Chondrocyte (in vitro differentiated cells): ENCODE results near the gene LTB4R. TPM values are rescaled to one million over a fixed set of nuclear protein-coding genes. Genes with fewer than 3 reads are reported as not detected.

Experiments used
- DNase-seq: peaks from one replicate; pipeline ENCODE4 v3.0.0; 2021; ENCODE audit warnings: mixed read lengths, low spot score
- H3K27ac Mint-ChIP-seq: one replicate; pipeline ENCODE4 v1.8.0; 2021; ENCODE audit warnings: mild to moderate bottlenecking, moderate library complexity, mixed read lengths; ENCODE audit not compliant: unreplicated experiment
- H3K27me3 Mint-ChIP-seq: 2 replicates; pipeline ENCODE4 v1.8.0; 2021; ENCODE audit warnings: low read depth, mixed read lengths
- H3K36me3 Mint-ChIP-seq: 2 replicates; pipeline ENCODE4 v1.8.0; 2021; ENCODE audit warnings: low read depth, mixed read lengths
- H3K4me1 Mint-ChIP-seq: 2 replicates; pipeline ENCODE4 v1.8.0; 2021; ENCODE audit warnings: low read depth, mild to moderate bottlenecking, mixed read lengths
- H3K4me3 Mint-ChIP-seq: one replicate; pipeline ENCODE4 v1.8.0; 2021; ENCODE audit warnings: mild to moderate bottlenecking, moderate library complexity, mixed read lengths; ENCODE audit not compliant: unreplicated experiment
- H3K9me3 Mint-ChIP-seq: 2 replicates; pipeline ENCODE4 v1.8.0; 2021; ENCODE audit warnings: low read depth, mixed read lengths
- CTCF ChIP-seq: fragments of 200-600 bp; sonication (generic); IDR thresholded peaks from 2 replicates; pipeline ENCODE4 v1.5.0; 2021; ENCODE audit warnings: antibody characterized with exemption, mild to moderate bottlenecking, moderate library complexity
- total RNA-seq: library from RNA; stranded (reverse); gene quantifications from 3 replicates; pipeline ENCODE4 v1.2.1, GENCODE V29; 2021

Gene LTB4R
- total RNA-seq, 1 donor from 2014 or later: 7.3 TPM

- Mint-ChIP-seq H3K4me1 (peaks cover 8% of the 10 kb centered on the region), H3K27me3 (no peaks in the 10 kb centered on the region), H3K36me3 (no peaks in the 10 kb centered on the region), H3K9me3 (no peaks in the 10 kb centered on the region), H3K4me3 (no peak overlapping the region), H3K27ac (no peak overlapping the region)
- no peak for TF ChIP-seq CTCF
- peak; percentile 73 for DNase-seq
Observed at GRCh38 chr14:24284501-24285035, 26.7 kb upstream of the LTB4R start.

GRCh38 chr14:24285351-24285750, 26.0 kb upstream of the LTB4R start:
- TF ChIP-seq CTCF: no peak
- peaks cover 1% of the 10 kb centered on the region for H3K36me3 Mint-ChIP-seq
- H3K4me3 Mint-ChIP-seq: no peak overlapping the region
- no peaks in the 10 kb centered on the region for H3K9me3 Mint-ChIP-seq
- peak; percentile 52 for DNase-seq
- peak overlapping the region; percentile 49 for H3K27ac Mint-ChIP-seq
- peaks cover 8% of the 10 kb centered on the region for H3K4me1 Mint-ChIP-seq
- H3K27me3 Mint-ChIP-seq: no peaks in the 10 kb centered on the region

- H3K36me3 Mint-ChIP-seq: peaks cover 10% of the 10 kb centered on the region
- no peak overlapping the region for H3K27ac Mint-ChIP-seq
- peaks cover 8% of the 10 kb centered on the region for H3K4me1 Mint-ChIP-seq
- H3K9me3 Mint-ChIP-seq: no peaks in the 10 kb centered on the region
- no peaks in the 10 kb centered on the region for H3K27me3 Mint-ChIP-seq
- peak; percentile 50 for DNase-seq
- no peak for TF ChIP-seq CTCF
- no peak overlapping the region for H3K4me3 Mint-ChIP-seq
Observed at GRCh38 chr14:24286996-24287395, 24.3 kb upstream of the LTB4R start.

GRCh38 chr14:24289649-24290280, 21.5 kb upstream of the LTB4R start:
- peaks cover 11% of the 10 kb centered on the region for H3K36me3 Mint-ChIP-seq
- no peak for TF ChIP-seq CTCF
- DNase-seq: no peak
- H3K27me3 Mint-ChIP-seq: no peaks in the 10 kb centered on the region
- no peaks in the 10 kb centered on the region for H3K9me3 Mint-ChIP-seq
- peaks cover 3% of the 10 kb centered on the region for H3K4me1 Mint-ChIP-seq
- no peak overlapping the region for H3K27ac Mint-ChIP-seq
- H3K4me3 Mint-ChIP-seq: no peak overlapping the region

- Mint-ChIP-seq H3K27ac (no peak overlapping the region), H3K9me3 (no peaks in the 10 kb centered on the region), H3K27me3 (no peaks in the 10 kb centered on the region), H3K4me1 (no peaks in the 10 kb centered on the region), H3K36me3 (peaks cover 11% of the 10 kb centered on the region), H3K4me3 (no peak overlapping the region)
- no peak for DNase-seq
- TF ChIP-seq CTCF: no peak
Observed at GRCh38 chr14:24290746-24291145, 20.6 kb upstream of the LTB4R start.
